Measurements from ENCODE around the gene CALM3.

CALM3 gene

DNA sequence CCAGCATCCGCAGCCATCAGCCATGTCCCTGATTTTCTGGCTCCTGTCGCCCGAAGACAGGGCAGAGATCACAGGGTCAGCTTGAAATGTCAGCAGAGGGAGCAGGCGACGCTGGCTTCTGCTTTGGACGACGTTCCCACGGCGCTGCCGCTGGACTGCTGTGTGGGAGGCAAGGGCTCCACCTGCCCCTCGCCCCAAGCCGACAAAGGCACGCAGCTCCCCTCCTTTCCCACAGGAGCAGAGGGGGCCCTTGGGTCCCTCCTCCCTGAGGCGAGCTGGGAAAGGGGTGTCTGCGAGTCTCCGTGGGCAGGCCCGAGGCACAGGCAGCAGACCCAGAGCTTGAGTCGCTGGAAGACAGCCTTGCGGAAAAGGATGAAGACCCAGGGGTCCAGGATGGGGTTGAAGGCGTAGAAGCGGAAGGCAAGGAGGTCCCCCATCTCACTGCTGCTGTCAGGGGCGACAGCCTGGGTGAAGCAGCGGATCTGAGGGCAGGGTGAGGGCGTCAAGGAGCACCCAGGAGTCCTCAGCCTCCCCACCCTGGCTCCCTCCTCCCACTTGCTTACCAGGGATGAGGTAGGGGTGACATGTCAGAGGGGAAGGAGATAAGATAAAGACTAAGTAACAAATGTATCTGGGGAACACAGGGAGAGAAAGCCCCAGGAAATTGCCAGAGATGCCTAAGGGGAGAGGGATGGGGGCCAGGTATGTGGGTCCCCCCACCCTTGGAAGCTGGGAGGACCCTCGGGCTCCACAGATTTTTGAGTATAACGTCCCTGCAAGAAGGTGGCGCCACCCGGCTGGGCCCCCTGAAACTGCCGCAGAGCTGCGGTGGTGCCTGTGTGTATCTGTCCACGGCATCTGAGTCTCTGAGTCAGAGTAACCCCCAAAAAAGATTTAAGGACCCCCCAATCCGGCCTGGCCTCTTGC is 20.3 kb downstream of the CALM3 start:
- Histone ChIP-seq H3K9ac (ENCODE audit: low read depth, low read length) (no peak overlapping the region), H3K4me3 (ENCODE audit: low read depth in 1 of 2, low read length in 2 of 2) (no peak overlapping the region), H3K79me2 (ENCODE audit: insufficient read depth, low read length) (no peaks in the 10 kb centered on the region), H4K20me1 (ENCODE audit: insufficient read depth, low read length) (no peaks in the 10 kb centered on the region; the same call in 1 of the 2 replicates), H3K4me1 (ENCODE audit: insufficient read depth, low read length) (peaks cover 19% of the 10 kb centered on the region), H3K9me3 (ENCODE audit: insufficient read depth, low read length, severe bottlenecking) (no peaks in the 10 kb centered on the region), H2AFZ (ENCODE audit: low read depth, low read length) (no peak overlapping the region), H3K4me2 (ENCODE audit: insufficient read depth, low read length) (no peak overlapping the region), H3K36me3 (ENCODE audit: insufficient read depth, low read length) (no peaks in the 10 kb centered on the region), H3K27me3 (ENCODE audit: insufficient read depth, low read length, poor library complexity) (no peaks in the 10 kb centered on the region), H3K27ac (ENCODE audit: low read length) (no peak overlapping the region)
- no peak for ATAC-seq (ENCODE audit: insufficient read depth, low read depth)
- DNase-seq: no peak
- no peak for TF ChIP-seq EZH2 (IDR thresholded peaks at IDR 0.05; ENCODE audit: borderline replicate concordance, low read depth, low read length, severe bottlenecking)
- TF ChIP-seq, protein P1, sequence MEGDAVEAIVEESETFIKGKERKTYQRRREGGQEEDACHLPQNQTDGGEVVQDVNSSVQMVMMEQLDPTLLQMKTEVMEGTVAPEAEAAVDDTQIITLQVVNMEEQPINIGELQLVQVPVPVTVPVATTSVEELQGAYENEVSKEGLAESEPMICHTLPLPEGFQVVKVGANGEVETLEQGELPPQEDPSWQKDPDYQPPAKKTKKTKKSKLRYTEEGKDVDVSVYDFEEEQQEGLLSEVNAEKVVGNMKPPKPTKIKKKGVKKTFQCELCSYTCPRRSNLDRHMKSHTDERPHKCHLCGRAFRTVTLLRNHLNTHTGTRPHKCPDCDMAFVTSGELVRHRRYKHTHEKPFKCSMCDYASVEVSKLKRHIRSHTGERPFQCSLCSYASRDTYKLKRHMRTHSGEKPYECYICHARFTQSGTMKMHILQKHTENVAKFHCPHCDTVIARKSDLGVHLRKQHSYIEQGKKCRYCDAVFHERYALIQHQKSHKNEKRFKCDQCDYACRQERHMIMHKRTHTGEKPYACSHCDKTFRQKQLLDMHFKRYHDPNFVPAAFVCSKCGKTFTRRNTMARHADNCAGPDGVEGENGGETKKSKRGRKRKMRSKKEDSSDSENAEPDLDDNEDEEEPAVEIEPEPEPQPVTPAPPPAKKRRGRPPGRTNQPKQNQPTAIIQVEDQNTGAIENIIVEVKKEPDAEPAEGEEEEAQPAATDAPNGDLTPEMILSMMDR (IDR thresholded peaks at IDR 0.05; ENCODE audit: borderline replicate concordance, extremely low read depth, low read length, poor library complexity, severe bottlenecking): peak; percentile 36

DNA sequence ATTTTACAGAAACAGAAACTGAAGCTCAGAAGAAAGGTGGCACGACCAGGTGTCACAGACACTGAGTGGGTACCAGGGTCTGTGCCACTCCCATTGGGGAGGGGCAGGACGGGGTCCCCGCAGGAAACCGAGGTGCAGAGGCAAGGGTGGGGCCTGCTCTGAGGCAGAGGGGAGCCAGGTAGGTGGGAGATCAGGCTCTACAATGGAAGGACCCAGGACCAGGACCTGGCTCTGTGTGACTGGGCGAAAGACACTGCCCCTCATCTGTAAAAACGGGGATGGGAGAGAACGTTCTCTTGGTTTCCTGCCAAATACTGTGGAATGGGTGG is 21.0 kb downstream of the CALM3 start:
- no peak for ATAC-seq (ENCODE audit: insufficient read depth, low read depth)
- TF ChIP-seq, protein P1 (IDR thresholded peaks at IDR 0.05; ENCODE audit: borderline replicate concordance, extremely low read depth, low read length, poor library complexity, severe bottlenecking): no peak
- no peak for TF ChIP-seq EZH2 (IDR thresholded peaks at IDR 0.05; ENCODE audit: borderline replicate concordance, low read depth, low read length, severe bottlenecking)
- Histone ChIP-seq H4K20me1 (ENCODE audit: insufficient read depth, low read length) (no peaks in the 10 kb centered on the region; the same call in 1 of the 2 replicates), H3K9ac (ENCODE audit: low read depth, low read length) (no peak overlapping the region), H3K79me2 (ENCODE audit: insufficient read depth, low read length) (no peaks in the 10 kb centered on the region), H3K27me3 (ENCODE audit: insufficient read depth, low read length, poor library complexity) (no peaks in the 10 kb centered on the region), H3K4me2 (ENCODE audit: insufficient read depth, low read length) (no peak overlapping the region), H3K4me3 (ENCODE audit: low read depth in 1 of 2, low read length in 2 of 2) (no peak overlapping the region), H3K4me1 (ENCODE audit: insufficient read depth, low read length) (peaks cover 12% of the 10 kb centered on the region), H3K9me3 (ENCODE audit: insufficient read depth, low read length, severe bottlenecking) (no peaks in the 10 kb centered on the region), H3K36me3 (ENCODE audit: insufficient read depth, low read length) (no peaks in the 10 kb centered on the region), H3K27ac (ENCODE audit: low read length) (no peak overlapping the region), H2AFZ (ENCODE audit: low read depth, low read length) (no peak overlapping the region)
- no peak for DNase-seq

DNA sequence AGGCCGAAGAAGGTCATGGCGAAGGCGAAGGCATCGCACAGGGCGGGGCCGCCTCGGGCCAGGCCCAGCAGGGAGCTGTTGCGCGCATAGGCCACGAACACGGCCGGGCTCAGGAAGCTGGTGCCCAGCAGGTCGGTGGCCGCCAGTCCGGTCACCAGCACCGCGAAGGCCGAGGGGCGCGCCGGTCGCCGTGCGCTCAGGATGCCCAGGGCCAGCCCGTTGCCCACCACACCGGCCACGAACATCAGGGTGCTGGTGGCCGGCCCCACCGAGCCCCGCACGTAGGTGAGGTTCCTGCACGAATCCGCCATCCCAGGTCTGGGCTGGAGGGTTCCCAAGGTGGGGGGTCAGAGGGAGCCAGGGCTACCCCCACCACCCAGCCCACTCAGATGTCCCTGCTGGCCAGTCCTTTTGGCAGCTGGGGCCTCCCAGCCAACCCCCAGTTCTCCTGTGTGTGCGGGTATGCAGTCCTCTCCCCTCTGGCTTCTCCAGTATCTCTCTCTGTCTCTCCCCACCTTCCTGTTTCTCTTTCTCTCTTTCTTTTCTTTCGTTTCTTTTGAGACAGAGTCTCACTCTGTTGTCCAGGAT is 22.9 kb downstream of the CALM3 start:
- no peak for TF ChIP-seq EZH2 (IDR thresholded peaks at IDR 0.05; ENCODE audit: borderline replicate concordance, low read depth, low read length, severe bottlenecking)
- TF ChIP-seq, protein P1 (IDR thresholded peaks at IDR 0.05; ENCODE audit: borderline replicate concordance, extremely low read depth, low read length, poor library complexity, severe bottlenecking): no peak
- no peaks in the 10 kb centered on the region for H4K20me1 ChIP-seq (ENCODE audit: insufficient read depth, low read length)
- no peak overlapping the region for H3K4me3 ChIP-seq (ENCODE audit: low read depth in 1 of 2, low read length in 2 of 2)
- H3K27me3 ChIP-seq (ENCODE audit: insufficient read depth, low read length, poor library complexity): no peaks in the 10 kb centered on the region
- no peaks in the 10 kb centered on the region for H3K79me2 ChIP-seq (ENCODE audit: insufficient read depth, low read length)
- DNase-seq (no peak), ATAC-seq (ENCODE audit: insufficient read depth, low read depth) (no peak)
- H3K4me1 ChIP-seq (ENCODE audit: insufficient read depth, low read length): peaks cover 8% of the 10 kb centered on the region
- no peak overlapping the region for H3K4me2 ChIP-seq (ENCODE audit: insufficient read depth, low read length)
- no peak overlapping the region for H2AFZ ChIP-seq (ENCODE audit: low read depth, low read length)
- no peaks in the 10 kb centered on the region for H3K36me3 ChIP-seq (ENCODE audit: insufficient read depth, low read length)
- no peak overlapping the region for H3K9ac ChIP-seq (ENCODE audit: low read depth, low read length)
- H3K27ac ChIP-seq (ENCODE audit: low read length): no peak overlapping the region
- no peaks in the 10 kb centered on the region for H3K9me3 ChIP-seq (ENCODE audit: insufficient read depth, low read length, severe bottlenecking)
